ENCODE data around the gene TUG1. TPM values are rescaled to one million over a fixed set of nuclear protein-coding genes. Genes with fewer than 3 reads are reported as not detected.

Gene TUG1
- total RNA-seq, 3 donors from 2014 or later, result 68.2 to 83.2 (median 72.0) TPM

DNA sequence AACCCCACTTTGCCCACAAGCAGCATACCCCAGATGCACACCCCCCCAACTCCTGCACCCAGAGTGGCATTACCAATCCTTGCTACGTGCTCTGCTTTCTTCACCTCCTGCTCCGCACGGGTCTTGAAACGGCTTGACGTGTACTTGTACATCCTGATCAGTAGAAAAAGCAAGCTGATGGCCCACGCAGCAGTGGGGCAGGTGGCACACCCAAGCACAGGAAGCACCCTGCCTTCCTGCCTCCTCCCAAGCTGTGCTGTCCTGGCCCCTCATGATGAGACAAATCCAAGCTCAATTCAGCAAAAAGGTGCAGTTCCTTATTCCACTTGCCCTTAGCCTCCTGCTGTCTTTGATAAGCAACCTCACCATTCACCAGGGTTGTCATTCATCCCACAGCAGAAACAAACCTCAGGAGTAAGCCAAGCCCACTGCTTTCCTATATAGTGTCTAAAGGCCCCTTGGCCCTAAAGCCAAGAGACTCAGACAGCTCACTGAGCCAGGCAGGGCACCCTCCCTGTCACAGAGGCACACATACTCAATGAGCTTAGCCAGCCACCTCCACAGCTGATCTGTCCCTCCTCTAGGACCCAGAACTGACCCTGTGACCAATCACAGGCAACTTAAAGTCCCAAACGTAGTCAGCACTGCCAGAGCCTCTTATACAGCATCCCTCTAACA, 28.2 kb upstream of the TUG1 start:
- intact Hi-C loops (cut with DNase I, micrococcal nuclease), result no loop called here
- Histone ChIP-seq H3K4me3 (no peak overlapping the region), H3K9me3 (no peaks in the 10 kb centered on the region), H3K36me3 (ENCODE audit: low read depth) (peaks cover 5% of the 10 kb centered on the region), H3K4me1 (ENCODE audit: low read depth) (no peaks in the 10 kb centered on the region)
- no peak for DNase-seq
- ATAC-seq, result peak; percentile 53
- TF ChIP-seq, protein P1, sequence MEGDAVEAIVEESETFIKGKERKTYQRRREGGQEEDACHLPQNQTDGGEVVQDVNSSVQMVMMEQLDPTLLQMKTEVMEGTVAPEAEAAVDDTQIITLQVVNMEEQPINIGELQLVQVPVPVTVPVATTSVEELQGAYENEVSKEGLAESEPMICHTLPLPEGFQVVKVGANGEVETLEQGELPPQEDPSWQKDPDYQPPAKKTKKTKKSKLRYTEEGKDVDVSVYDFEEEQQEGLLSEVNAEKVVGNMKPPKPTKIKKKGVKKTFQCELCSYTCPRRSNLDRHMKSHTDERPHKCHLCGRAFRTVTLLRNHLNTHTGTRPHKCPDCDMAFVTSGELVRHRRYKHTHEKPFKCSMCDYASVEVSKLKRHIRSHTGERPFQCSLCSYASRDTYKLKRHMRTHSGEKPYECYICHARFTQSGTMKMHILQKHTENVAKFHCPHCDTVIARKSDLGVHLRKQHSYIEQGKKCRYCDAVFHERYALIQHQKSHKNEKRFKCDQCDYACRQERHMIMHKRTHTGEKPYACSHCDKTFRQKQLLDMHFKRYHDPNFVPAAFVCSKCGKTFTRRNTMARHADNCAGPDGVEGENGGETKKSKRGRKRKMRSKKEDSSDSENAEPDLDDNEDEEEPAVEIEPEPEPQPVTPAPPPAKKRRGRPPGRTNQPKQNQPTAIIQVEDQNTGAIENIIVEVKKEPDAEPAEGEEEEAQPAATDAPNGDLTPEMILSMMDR (IDR thresholded peaks at IDR 0.05), result no peak

DNA sequence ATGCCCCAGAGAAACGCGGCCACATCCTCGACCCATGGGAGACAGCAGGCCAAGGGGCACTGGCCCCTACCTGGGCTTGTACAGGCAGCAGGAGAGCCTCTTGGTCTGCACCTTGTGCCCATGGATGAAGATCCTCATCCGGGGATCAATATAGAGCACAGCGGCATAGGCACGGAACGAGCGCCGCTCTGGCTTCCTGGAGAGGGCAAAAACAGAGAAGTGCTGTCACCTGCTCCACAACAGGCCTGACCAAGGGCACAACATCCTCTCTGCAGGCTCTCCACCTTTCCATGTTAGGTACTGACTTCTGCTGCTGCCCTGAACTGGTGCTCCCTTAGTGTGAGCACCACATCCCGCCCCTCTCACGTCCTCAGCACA, 27.7 kb upstream of the TUG1 start:
- intact Hi-C loops (cut with DNase I, micrococcal nuclease), result no loop called here
- Histone ChIP-seq H3K4me3 (no peak overlapping the region), H3K4me1 (ENCODE audit: low read depth) (no peaks in the 10 kb centered on the region), H3K9me3 (no peaks in the 10 kb centered on the region), H3K36me3 (ENCODE audit: low read depth) (peaks cover 5% of the 10 kb centered on the region)
- ATAC-seq, result peak; percentile 22
- TF ChIP-seq, protein P1 (IDR thresholded peaks at IDR 0.05), result no peak
- DNase-seq, result no peak

DNA sequence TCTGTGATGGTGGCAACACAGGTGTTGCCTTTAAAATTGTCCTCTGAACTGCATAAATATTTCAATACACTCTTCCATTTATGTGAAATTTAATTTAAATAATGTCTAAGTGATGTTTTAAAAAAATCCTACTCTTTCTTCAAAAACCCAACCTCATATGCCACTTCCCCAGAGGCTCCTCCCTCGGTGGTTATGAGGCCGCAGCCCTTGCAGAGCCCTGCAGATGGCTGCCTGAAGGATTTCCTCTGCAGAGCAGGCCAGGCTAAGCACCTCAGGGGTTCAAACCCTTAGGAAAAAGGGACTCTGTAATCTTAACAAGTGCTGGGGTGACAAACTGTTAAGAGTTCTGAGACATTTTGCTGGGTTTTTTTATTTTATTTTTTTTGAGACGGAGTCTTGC, 25.7 kb upstream of the TUG1 start:
- intact Hi-C loops (cut with DNase I, micrococcal nuclease), result no loop called here
- DNase-seq, result peak in 2 of 3 donors; percentile 14 to 37
- H3K36me3 ChIP-seq (ENCODE audit: low read depth), result peaks cover 5% of the 10 kb centered on the region

DNA sequence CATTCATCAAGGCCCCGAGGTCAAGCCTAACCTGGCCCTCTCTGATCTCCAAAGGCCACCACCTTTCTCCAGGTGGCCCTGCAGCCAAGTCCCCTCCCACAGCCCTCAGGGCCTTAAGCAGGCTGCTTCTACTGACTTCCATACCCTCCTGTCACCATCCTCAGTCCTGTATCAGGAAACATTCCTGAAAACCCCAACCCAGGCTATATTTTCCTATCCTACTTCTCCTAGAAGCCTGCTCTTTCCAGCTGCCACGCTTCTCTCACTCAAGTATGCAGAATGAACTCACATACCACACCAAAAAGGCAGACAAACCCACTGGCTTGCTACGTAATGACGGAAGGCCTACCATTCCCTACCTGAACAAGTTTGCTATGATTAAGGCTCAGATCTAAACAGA, 24.1 kb upstream of the TUG1 start:
- Histone ChIP-seq H3K4me3 (no peak overlapping the region), H3K36me3 (ENCODE audit: low read depth) (peaks cover 5% of the 10 kb centered on the region), H3K9me3 (no peaks in the 10 kb centered on the region), H3K4me1 (ENCODE audit: low read depth) (no peaks in the 10 kb centered on the region)
- no peak for DNase-seq
- no peak for ATAC-seq
- TF ChIP-seq, protein P1 (IDR thresholded peaks at IDR 0.05), result no peak
- intact Hi-C loops (cut with DNase I, micrococcal nuclease), result loop anchor here (5.0 kb wide), 2 partner anchors 137 to 142 kb away; partner anchors contain the start of gene SMTN (in 1 of the 2)

More for the DNA sequence above, 25.7 kb upstream of the TUG1 start:
- Histone ChIP-seq H3K9me3 (no peaks in the 10 kb centered on the region), H3K4me1 (ENCODE audit: low read depth) (no peaks in the 10 kb centered on the region), H3K4me3 (no peak overlapping the region)
- ATAC-seq, result peak; percentile 39
- TF ChIP-seq, protein P1 (IDR thresholded peaks at IDR 0.05), result no peak

DNA sequence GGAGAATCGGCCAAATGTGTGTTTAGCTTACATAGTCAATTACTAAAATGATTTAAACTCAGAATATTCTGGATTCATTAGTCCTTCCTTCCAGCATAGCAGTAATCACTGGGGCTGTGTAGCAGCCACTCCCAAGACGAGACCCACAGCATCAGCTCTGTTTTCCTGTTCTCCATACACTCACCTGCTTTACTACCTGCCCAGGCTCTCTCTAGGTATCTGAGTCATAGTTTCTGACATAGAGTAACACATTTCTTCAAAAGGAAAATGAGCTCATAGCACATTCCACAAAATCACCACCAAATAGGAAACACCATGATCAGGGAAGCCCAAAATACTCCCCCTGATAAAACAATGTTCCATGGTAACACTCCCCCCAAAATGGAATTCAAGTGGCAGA, 23.4 kb upstream of the TUG1 start:
- Histone ChIP-seq H3K36me3 (ENCODE audit: low read depth) (peaks cover 5% of the 10 kb centered on the region), H3K9me3 (no peaks in the 10 kb centered on the region), H3K4me3 (no peak overlapping the region), H3K4me1 (ENCODE audit: low read depth) (no peaks in the 10 kb centered on the region)
- DNase-seq, result no peak
- intact Hi-C loops (cut with DNase I, micrococcal nuclease), result loop anchor here (5.0 kb wide), 2 partner anchors 137 to 142 kb away; partner anchors contain the start of gene SMTN (in 1 of the 2)
- TF ChIP-seq, protein P1 (IDR thresholded peaks at IDR 0.05), result no peak
- no peak for ATAC-seq

Measured in mucosa of descending colon (tissue), 3 donors.